Left hindlimb (tissue), 1 donor: ENCODE data around the gene PNMA1.

Experiments used
- DNase-seq: peaks from one replicate; pipeline ENCODE4 v3.0.0-alpha.2; 2018

PNMA1 gene

GRCh38 chr14:73736842-73737241 is 22.7 kb upstream of the PNMA1 start:
- peak; percentile 7 for DNase-seq

GRCh38 chr14:73732006-73732405 is 17.8 kb upstream of the PNMA1 start:
- DNase-seq, result peak; percentile 1

GRCh38 chr14:73731111-73731510 is 16.9 kb upstream of the PNMA1 start:
- DNase-seq, result no peak

GRCh38 chr14:73729556-73730265 is 15.5 kb upstream of the PNMA1 start:
- DNase-seq, result peak; percentile 39

- peak; percentile 83 for DNase-seq
Observed at GRCh38 chr14:73728717-73729330, 14.6 kb upstream of the PNMA1 start.

GRCh38 chr14:73727166-73727565 is 13.0 kb upstream of the PNMA1 start:
- peak; percentile 35 for DNase-seq

GRCh38 chr14:73726025-73726961 is 12.1 kb upstream of the PNMA1 start:
- peak; percentile 38 for DNase-seq

- DNase-seq, result peak; percentile 10
Observed at GRCh38 chr14:73725116-73726024, 11.2 kb upstream of the PNMA1 start.

GRCh38 chr14:73724696-73725095 is 10.5 kb upstream of the PNMA1 start:
- DNase-seq, result peak; percentile 15

GRCh38 chr14:73723797-73724661 is 9.8 kb upstream of the PNMA1 start:
- peak; percentile 56 for DNase-seq

- no peak for DNase-seq
Observed at GRCh38 chr14:73723406-73723796, 9.2 kb upstream of the PNMA1 start.

GRCh38 chr14:73722581-73722980 is 8.4 kb upstream of the PNMA1 start:
- DNase-seq, result peak; percentile 27

GRCh38 chr14:73721101-73721821 is 7.1 kb upstream of the PNMA1 start:
- DNase-seq, result peak; percentile 20

- no peak for DNase-seq
Observed at GRCh38 chr14:73720636-73721035, 6.5 kb upstream of the PNMA1 start.

- DNase-seq, result peak; percentile 13
Observed at GRCh38 chr14:73719791-73720190, 5.6 kb upstream of the PNMA1 start.

GRCh38 chr14:73719361-73719760 is 5.2 kb upstream of the PNMA1 start:
- DNase-seq, result peak; percentile 26

GRCh38 chr14:73718418-73719251 is 4.5 kb upstream of the PNMA1 start:
- peak; percentile 68 for DNase-seq

GRCh38 chr14:73717711-73718417 is 3.7 kb upstream of the PNMA1 start:
- DNase-seq, result peak; percentile 58

GRCh38 chr14:73717266-73717665 is 3.1 kb upstream of the PNMA1 start:
- DNase-seq, result peak; percentile 45
